AG10803 (cell line): ENCODE results near the gene HMGCS2.
A peak's percentile ranks its signal among the peaks of the same experiment; 100 is the strongest.

Experiments used
- DNase-seq: peaks from one replicate; pipeline ENCODE4 v3.0.0; 2010; ENCODE audit warnings: low read depth
- H3K4me3 ChIP-seq: 2 replicates; pipeline ENCODE4 v1.5.1; 2011; ENCODE audit warnings: mild to moderate bottlenecking, low read length, control low read depth
- TF ChIP-seq, protein P1 (sequence below): conservative IDR thresholded peaks from 2 replicates; pipeline ENCODE4 v1.5.1; 2011; ENCODE audit warnings: mild to moderate bottlenecking, low read length, control low read depth, inconsistent platforms

HMGCS2 gene

DNA sequence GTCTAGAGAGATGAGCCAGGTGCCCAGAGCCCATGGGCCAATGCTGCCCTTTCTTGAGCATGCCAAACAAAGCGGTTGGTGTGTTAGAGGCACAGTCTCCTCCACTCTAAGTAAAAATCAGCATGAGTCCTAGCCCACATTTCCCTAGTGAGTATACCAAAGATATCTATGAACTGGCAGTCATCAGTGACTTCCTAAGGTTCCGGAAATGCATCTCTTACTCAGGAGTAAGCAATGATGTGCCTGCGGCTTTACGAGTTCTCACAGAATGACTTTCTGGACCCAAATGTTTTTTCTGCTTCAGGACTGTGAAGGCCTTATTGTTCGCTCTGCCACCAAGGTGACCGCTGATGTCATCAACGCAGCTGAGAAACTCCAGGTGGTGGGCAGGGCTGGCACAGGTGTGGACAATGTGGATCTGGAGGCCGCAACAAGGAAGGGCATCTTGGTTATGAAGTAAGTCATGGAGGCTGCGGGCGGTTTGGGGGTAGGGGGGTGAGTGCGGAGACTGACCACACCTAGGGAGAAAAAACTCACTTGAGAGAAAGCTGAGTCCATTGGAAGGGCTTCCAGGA lies 47.8 kb downstream of the HMGCS2 start:
- TF ChIP-seq, protein P1, sequence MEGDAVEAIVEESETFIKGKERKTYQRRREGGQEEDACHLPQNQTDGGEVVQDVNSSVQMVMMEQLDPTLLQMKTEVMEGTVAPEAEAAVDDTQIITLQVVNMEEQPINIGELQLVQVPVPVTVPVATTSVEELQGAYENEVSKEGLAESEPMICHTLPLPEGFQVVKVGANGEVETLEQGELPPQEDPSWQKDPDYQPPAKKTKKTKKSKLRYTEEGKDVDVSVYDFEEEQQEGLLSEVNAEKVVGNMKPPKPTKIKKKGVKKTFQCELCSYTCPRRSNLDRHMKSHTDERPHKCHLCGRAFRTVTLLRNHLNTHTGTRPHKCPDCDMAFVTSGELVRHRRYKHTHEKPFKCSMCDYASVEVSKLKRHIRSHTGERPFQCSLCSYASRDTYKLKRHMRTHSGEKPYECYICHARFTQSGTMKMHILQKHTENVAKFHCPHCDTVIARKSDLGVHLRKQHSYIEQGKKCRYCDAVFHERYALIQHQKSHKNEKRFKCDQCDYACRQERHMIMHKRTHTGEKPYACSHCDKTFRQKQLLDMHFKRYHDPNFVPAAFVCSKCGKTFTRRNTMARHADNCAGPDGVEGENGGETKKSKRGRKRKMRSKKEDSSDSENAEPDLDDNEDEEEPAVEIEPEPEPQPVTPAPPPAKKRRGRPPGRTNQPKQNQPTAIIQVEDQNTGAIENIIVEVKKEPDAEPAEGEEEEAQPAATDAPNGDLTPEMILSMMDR, result no peak
- H3K4me3 ChIP-seq, result no peak overlapping the region
- no peak for DNase-seq

DNA sequence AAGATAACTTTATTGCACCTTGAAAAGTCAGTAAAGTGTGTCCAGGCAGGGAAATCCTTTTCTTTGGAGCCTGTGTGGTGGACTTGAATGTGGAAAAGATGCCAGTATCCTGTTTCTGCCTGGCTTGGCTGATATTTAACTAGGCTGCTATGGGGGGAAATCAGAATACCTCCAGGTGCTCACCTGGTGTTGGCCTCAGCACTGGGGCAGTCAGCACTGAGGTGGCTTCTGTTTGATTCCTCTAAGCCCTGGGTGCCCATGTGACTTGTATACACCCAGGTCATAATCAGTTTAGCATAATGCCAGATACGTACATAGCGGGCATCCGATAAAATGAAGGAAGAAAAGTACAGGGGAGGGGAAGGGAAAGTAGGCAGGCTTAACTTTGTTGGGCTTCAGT lies 49.7 kb downstream of the HMGCS2 start:
- TF ChIP-seq, protein P1, result no peak
- DNase-seq, result no peak
- H3K4me3 ChIP-seq, result no peak overlapping the region

DNA sequence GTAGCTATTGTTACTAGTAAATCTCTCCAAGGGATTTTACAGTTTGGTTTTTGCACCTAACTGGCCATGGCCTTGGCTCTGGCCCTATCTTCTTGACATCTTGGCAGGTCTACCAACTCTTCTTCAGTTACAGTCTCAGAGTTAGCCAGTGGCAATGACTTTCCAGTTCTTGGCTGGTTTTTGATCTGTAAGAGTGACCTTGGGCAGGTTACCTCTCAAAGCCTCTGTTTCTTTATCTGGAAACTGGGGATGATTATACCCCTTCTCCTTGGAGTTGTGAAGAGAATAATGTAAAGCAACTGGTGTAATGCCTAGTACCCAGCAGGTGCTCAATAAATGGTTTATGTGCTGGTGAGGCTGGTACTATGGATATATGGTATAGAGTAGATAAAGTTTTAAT lies 50.3 kb downstream of the HMGCS2 start:
- no peak overlapping the region for H3K4me3 ChIP-seq
- TF ChIP-seq, protein P1, result no peak
- DNase-seq, result no peak

DNA sequence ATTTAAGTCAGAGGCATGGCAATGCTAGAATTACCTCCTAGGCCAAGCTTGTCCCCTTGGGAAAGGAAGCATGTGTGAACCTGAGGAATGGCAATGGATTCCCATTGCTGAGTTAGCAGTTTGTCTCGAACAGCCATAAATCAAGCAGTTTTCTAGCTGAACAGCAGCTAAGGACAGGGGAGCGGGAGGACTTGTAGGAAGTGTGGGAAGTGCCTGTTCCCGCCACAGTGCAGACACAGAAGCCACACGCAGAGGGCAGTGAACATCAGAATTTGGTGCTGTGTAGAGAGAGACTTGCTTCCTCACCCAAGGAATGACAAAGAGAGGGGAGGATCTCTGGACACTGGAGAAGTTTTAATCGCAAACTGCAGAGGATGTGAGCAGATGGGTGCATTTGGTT lies 53.2 kb downstream of the HMGCS2 start:
- TF ChIP-seq, protein P1, result no peak
- DNase-seq, result peak; percentile 39
- no peak overlapping the region for H3K4me3 ChIP-seq

DNA sequence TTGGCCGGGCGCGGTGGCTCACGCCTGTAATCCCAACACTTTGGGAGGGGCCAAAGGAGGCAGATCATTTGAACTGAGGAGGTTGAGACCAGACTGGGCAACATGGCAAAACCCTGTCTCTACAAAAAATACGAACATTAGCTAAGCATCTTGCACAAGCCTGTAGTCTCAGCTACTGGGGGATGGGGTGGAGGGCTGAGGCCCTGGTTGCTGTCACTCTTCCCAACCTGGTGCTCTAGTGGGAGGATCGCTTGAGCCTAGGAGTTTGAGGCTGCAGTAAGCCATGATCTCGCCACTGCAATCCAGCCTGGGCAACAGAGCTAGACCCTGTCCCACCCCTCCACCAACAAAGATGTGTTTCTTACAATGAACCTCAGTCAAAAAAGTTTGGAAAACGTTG lies 54.1 kb downstream of the HMGCS2 start:
- DNase-seq, result peak; percentile 55
- TF ChIP-seq, protein P1, result no peak
- peak overlapping the region; percentile 100 for H3K4me3 ChIP-seq

DNA sequence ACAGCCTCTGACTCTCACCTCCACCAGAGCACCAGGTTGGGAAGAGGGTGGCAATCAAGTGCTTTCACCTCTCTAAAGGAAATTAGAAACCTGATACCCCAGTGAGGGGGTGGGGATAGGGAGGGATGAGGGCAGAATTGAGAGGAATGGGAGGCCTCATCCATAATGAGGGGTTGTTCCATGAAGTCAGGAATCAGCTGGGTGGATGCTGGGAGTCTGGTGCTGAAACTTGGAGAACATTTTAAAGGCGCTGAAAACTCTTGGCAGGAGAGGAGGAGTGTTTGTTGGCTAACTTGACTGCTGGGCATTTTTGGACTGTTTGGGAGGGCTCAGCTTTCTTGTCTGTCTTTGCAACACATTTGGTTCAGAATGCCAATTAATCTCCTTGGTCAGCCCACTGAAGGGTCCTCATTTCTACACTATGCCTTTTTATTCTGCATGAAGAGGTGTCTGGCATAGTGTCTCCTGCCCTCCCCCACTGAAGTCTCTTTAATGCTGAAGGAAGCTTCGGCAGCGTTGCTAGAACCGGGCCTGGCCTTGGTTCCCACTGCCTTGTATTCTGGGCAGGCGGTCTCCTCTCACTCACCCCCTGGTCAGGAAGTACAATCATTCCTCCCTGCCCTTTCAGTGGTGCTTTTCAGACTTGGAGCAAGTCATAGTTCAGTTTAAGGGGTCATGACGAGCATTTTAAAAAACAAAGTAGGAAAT lies 54.8 kb downstream of the HMGCS2 start:
- TF ChIP-seq, protein P1, result no peak
- peak; percentile 38 for DNase-seq
- peak overlapping the region; percentile 100 for H3K4me3 ChIP-seq
